SK-N-SH treated with all-trans-retinoic acid at 6 μM for 48 hours (cell line): Measurements from ENCODE around the gene FEZF1.

Source experiments
- ARNTL ChIP-seq: fragments of 450-650 bp; formaldehyde crosslinking; IDR thresholded peaks from 2 replicates; pipeline ENCODE4 v1.5.0; 2020; ENCODE audit warnings: low read depth, mild to moderate bottlenecking, moderate library complexity, borderline replicate concordance
- CREB5 ChIP-seq: fragments of 250-450 bp; sonication (Bioruptor Pico); IDR thresholded peaks from 2 replicates; pipeline ENCODE4 v1.5.1; 2020; ENCODE audit warnings: low read depth, mild to moderate bottlenecking, moderate library complexity
- CSDC2 ChIP-seq: fragments of 250-450 bp; sonication (Bioruptor Pico); IDR thresholded peaks from 2 replicates; pipeline ENCODE4 v1.5.0; 2020; ENCODE audit warnings: mild to moderate bottlenecking, moderate library complexity
- CSRNP3 ChIP-seq: fragments of 250-450 bp; sonication (Bioruptor Pico); IDR thresholded peaks from 2 replicates; pipeline ENCODE4 v1.5.1; 2021; ENCODE audit warnings: mild to moderate bottlenecking, moderate library complexity
- ESRRG ChIP-seq: fragments of 250-450 bp; sonication (Bioruptor Pico); IDR thresholded peaks from 2 replicates; pipeline ENCODE4 v1.6.1; 2021; ENCODE audit warnings: mild to moderate bottlenecking
- POU6F1 ChIP-seq: fragments of 250-450 bp; sonication (Bioruptor Pico); IDR thresholded peaks from 2 replicates; pipeline ENCODE4 v1.8.0; 2021; ENCODE audit warnings: low read depth, mild to moderate bottlenecking, moderate library complexity, borderline replicate concordance
- PPARA ChIP-seq: fragments of 250-450 bp; sonication (Bioruptor Pico); IDR thresholded peaks from 2 replicates; pipeline ENCODE4 v1.5.0; 2020; ENCODE audit warnings: mild to moderate bottlenecking, borderline replicate concordance
- TCF4 ChIP-seq: fragments of 250-450 bp; sonication (Bioruptor Pico); IDR thresholded peaks from 2 replicates; pipeline ENCODE4 v1.8.0; 2021; ENCODE audit warnings: mild to moderate bottlenecking, moderate library complexity, borderline replicate concordance
- ZFP30 ChIP-seq: fragments of 450-650 bp; formaldehyde crosslinking; IDR thresholded peaks from 2 replicates; pipeline ENCODE4 v1.5.0; 2022; ENCODE audit warnings: mild to moderate bottlenecking, moderate library complexity

GRCh38 chr7:122310119-122311021, 5.8 kb upstream of the FEZF1 start:
- TF ChIP-seq ESRRG (CRISPR knock-in tag) = no peak
- no peak for TF ChIP-seq CREB5 (CRISPR knock-in tag)
- no peak for TF ChIP-seq ARNTL (CRISPR knock-in tag)
- TF ChIP-seq POU6F1 (CRISPR knock-in tag) = no peak
- no peak for TF ChIP-seq TCF4
- no peak for TF ChIP-seq CSRNP3 (CRISPR knock-in tag)
- TF ChIP-seq CSDC2 (CRISPR knock-in tag) = no peak
- no peak for TF ChIP-seq ZFP30 (CRISPR knock-in tag)
- TF ChIP-seq PPARA (CRISPR knock-in tag) = no peak
